ENCODE measurements around the gene SPATA9.

Gene SPATA9

DNA sequence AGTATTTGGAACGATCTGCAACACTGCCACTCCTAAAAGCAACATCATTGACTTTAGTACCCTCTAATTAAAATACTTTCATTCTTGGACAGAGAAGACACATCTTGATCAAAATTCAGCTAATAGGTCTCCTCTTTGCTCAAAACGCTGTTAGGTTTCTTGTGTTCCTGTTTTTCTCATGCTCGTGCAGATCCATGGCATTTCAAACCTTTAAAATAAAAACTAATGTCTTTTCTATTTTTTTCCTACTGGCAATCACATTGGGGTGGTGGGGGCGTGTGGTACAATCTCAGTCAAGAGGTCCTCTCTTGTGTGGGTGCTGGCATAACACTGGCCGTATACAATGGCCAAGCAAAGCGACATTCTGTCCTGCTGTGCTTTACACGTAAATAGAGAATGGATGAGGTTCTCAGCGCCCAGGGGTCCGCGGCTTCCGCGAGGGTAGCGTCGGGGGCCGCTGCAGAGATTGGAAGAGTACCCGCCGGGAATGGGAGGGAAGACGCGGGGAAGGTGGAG lies 63.2 kb downstream of the SPATA9 start:
- DNase-seq (ENCODE audit: low read depth), result no peak

DNA sequence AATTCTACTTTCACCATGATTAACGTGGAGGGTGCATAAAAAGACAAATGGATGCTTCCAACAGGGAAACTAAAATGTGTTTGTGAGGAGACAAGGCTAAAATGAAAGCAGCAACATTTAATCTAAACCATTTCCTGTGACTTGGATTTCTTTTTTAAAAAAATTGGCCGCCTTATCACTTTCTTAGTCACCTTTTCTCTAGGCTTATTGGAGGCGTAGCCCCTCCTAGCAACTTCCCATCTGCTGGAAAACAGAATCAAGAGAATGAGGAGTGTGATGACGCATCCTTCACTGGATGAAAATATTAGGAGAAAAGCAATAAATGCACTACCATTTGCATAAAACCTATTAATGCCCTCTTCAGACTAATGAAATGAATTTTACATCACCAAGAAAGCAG lies 63.7 kb downstream of the SPATA9 start:
- DNase-seq (ENCODE audit: low read depth), result no peak

GRCh38 chr5:95617057-95617456 lies 65.7 kb downstream of the SPATA9 start:
- no peak for DNase-seq (ENCODE audit: low read depth)

DNA sequence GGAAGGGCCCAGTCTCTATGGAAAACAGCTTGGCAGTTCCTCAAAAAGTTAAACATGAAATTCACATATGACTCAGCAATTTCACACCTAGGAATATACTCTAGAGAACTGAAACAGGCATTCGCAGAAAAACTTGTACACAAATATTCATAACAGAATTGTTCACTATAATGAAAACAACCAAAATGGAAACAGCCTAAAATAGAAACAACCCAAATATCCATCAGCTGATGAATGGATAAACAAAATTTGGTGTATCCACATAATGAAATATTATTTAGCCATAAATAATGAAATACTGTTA lies 67.7 kb downstream of the SPATA9 start:
- no peak for DNase-seq (ENCODE audit: low read depth)

GRCh38 chr5:95613514-95613913 lies 69.3 kb downstream of the SPATA9 start:
- no peak for DNase-seq (ENCODE audit: low read depth)

GRCh38 chr5:95611396-95611795 lies 71.4 kb downstream of the SPATA9 start:
- DNase-seq (ENCODE audit: low read depth), result no peak

- no peak for DNase-seq (ENCODE audit: low read depth)
These were observed 72.2 kb downstream of the SPATA9 start for GRCh38 chr5:95610546-95610945.

DNA sequence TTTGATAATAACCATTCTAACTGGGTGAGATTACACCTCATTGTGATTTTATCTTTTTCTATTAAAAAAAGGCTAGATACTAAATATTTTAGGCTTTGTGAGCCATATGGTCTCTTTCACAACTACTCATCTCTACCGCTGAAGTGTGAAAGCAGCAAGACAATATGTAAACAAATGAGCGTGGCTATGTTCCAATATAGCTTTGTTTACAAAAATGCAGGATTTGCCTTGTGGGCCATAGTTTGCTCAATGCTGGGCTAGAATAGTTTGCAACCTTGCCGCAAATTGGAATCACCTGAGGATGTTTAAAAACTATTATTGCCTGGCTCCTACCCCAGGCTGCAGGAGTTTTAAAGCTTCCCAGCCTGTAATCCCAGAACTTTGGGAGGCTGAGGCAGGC lies 73.1 kb downstream of the SPATA9 start:
- DNase-seq (ENCODE audit: low read depth), result no peak
